H9 (cell line): ENCODE results near the gene OSBPL10. TPM values are rescaled to one million over a fixed set of nuclear protein-coding genes. Genes with fewer than 3 reads are reported as not detected.
A peak's percentile ranks its signal among the peaks of the same experiment; 100 is the strongest.

Experiments
- DNase-seq: peaks from one replicate; pipeline ENCODE4 v3.0.0-alpha.2; 2017
- H2AFZ ChIP-seq: one replicate; pipeline ENCODE4 v1.6.1; 2013; ENCODE audit warnings: mild to moderate bottlenecking, low read length, control low read depth, moderate library complexity
- H2AK5ac ChIP-seq: 2 replicates; pipeline ENCODE4 v1.6.1; 2013; ENCODE audit warnings: low read length, control low read depth, mixed read lengths; ENCODE audit not compliant: insufficient read length
- H2BK120ac ChIP-seq: one replicate; pipeline ENCODE4 v1.6.1; 2013; ENCODE audit warnings: low read depth, mild to moderate bottlenecking, low read length, control low read depth, inconsistent platforms; ENCODE audit not compliant: poor library complexity, severe bottlenecking
- H2BK12ac ChIP-seq: 2 replicates; pipeline ENCODE4 v1.6.1; 2013; ENCODE audit warnings: low read length, control low read depth, mixed read lengths, low read depth; ENCODE audit not compliant: insufficient read length
- H2BK15ac ChIP-seq: 2 replicates; pipeline ENCODE4 v1.6.1; 2013; ENCODE audit warnings: low read depth, low read length, control low read depth
- H2BK20ac ChIP-seq: one replicate; pipeline ENCODE4 v1.6.1; 2013; ENCODE audit warnings: low read depth, mild to moderate bottlenecking, low read length, control low read depth, inconsistent platforms; ENCODE audit not compliant: poor library complexity, severe bottlenecking
- H2BK5ac ChIP-seq: 2 replicates; pipeline ENCODE4 v1.6.1; 2013; ENCODE audit warnings: low read length, control low read depth, mixed read lengths; ENCODE audit not compliant: insufficient read length
- H3K14ac ChIP-seq: 2 replicates; pipeline ENCODE4 v1.6.1; 2013; ENCODE audit warnings: low read length, control low read depth; ENCODE audit not compliant: insufficient read depth
- H3K18ac ChIP-seq: 2 replicates; pipeline ENCODE4 v1.6.1; 2013; ENCODE audit warnings: low read depth, mild to moderate bottlenecking, mixed read lengths, low read length, control low read depth; ENCODE audit not compliant: insufficient read length
- H3K23ac ChIP-seq: 2 replicates; pipeline ENCODE4 v1.6.1; 2013; ENCODE audit warnings: low read length, control low read depth, mixed read lengths, low read depth; ENCODE audit not compliant: insufficient read length
- H3K23me2 ChIP-seq: 2 replicates; pipeline ENCODE4 v1.6.1; 2013; ENCODE audit warnings: low read depth, mild to moderate bottlenecking, mixed read lengths, low read length, control low read depth; ENCODE audit not compliant: insufficient read length, poor library complexity, severe bottlenecking
- H3K27ac ChIP-seq: 2 replicates; pipeline ENCODE4 v1.5.1; 2013; ENCODE audit warnings: low read length, control low read depth, mixed read lengths, low read depth; ENCODE audit not compliant: insufficient read length
- H3K27me3 ChIP-seq: 2 replicates; pipeline ENCODE4 v1.6.1; 2013; ENCODE audit warnings: low read length, control low read depth, inconsistent platforms; ENCODE audit not compliant: insufficient read depth
- H3K4ac ChIP-seq: 2 replicates; pipeline ENCODE4 v1.6.1; 2013; ENCODE audit warnings: low read depth, mild to moderate bottlenecking, control low read depth, inconsistent platforms, low read length, moderate library complexity
- H3K4me1 ChIP-seq: 2 replicates; pipeline ENCODE4 v1.6.1; 2013; ENCODE audit warnings: low read length, control low read depth, inconsistent platforms; ENCODE audit not compliant: insufficient read depth
- H3K4me2 ChIP-seq: 2 replicates; pipeline ENCODE4 v1.6.1; 2013; ENCODE audit warnings: low read length, control low read depth, mixed read lengths; ENCODE audit not compliant: insufficient read length, insufficient read depth
- H3K56ac ChIP-seq: 2 replicates; pipeline ENCODE4 v1.6.1; 2013; ENCODE audit warnings: low read depth, mild to moderate bottlenecking, mixed read lengths, low read length, control low read depth; ENCODE audit not compliant: insufficient read length
- H3K79me1 ChIP-seq: 2 replicates; pipeline ENCODE4 v1.6.1; 2013; ENCODE audit warnings: low read depth, mild to moderate bottlenecking, moderate library complexity, low read length, control low read depth, inconsistent platforms; ENCODE audit not compliant: insufficient read depth, poor library complexity, severe bottlenecking
- H3K79me2 ChIP-seq: 2 replicates; pipeline ENCODE4 v1.6.1; 2013; ENCODE audit warnings: low read length, control low read depth, inconsistent platforms; ENCODE audit not compliant: insufficient read depth
- H3K9ac ChIP-seq: 2 replicates; pipeline ENCODE4 v1.6.1; 2013; ENCODE audit warnings: low read length, control low read depth, mixed read lengths; ENCODE audit not compliant: insufficient read length; ENCODE audit errors: extremely low read depth
- H3K9me3 ChIP-seq: one replicate; pipeline ENCODE4 v1.6.1; 2013; ENCODE audit warnings: low read depth, low read length, inconsistent platforms; ENCODE audit not compliant: control insufficient read depth
- H3T11ph ChIP-seq: one replicate; pipeline ENCODE4 v1.6.1; 2013; ENCODE audit warnings: mild to moderate bottlenecking, low read length, control low read depth, inconsistent platforms
- H4K20me1 ChIP-seq: one replicate; pipeline ENCODE4 v1.6.1; 2013; ENCODE audit not compliant: control insufficient read depth, insufficient read length, insufficient read depth
- H4K5ac ChIP-seq: 2 replicates; pipeline ENCODE4 v1.6.1; 2013; ENCODE audit warnings: low read depth, mild to moderate bottlenecking, mixed read lengths, low read length, control low read depth; ENCODE audit not compliant: insufficient read length
- H4K8ac ChIP-seq: replicated peaks from 2 replicates; pipeline ENCODE4 v1.6.1; 2013; ENCODE audit warnings: low read length, control low read depth, mixed read lengths, low read depth; ENCODE audit not compliant: insufficient read length
- H4K91ac ChIP-seq: 2 replicates; pipeline ENCODE4 v1.6.1; 2013; ENCODE audit warnings: low read depth, mild to moderate bottlenecking, moderate library complexity, mixed read lengths, low read length, control low read depth; ENCODE audit not compliant: insufficient read length
- H3K27ac Mint-ChIP-seq, 3 experiments: 2 replicates in 2 of 3; 3 replicates in 1 of 3; pipeline ENCODE4 v1.8.0; 2020 to 2021; ENCODE audit warnings: mixed read lengths in 3 of 3, mild to moderate bottlenecking in 1 of 3, moderate library complexity in 1 of 3
- H3K27me3 Mint-ChIP-seq: 2 replicates; pipeline ENCODE4 v1.8.0; 2021; ENCODE audit warnings: low read depth, mild to moderate bottlenecking, moderate library complexity, mixed read lengths
- H3K36me3 Mint-ChIP-seq, 3 experiments: 2 replicates in 2 of 3; 3 replicates in 1 of 3; pipeline ENCODE4 v1.8.0; 2020 to 2021; ENCODE audit warnings: low read depth in 3 of 3, mixed read lengths in 3 of 3; ENCODE audit not compliant: insufficient read depth in 1 of 3
- H3K4me1 Mint-ChIP-seq, 2 experiments: 2 replicates each; pipeline ENCODE4 v1.8.0; 2020; ENCODE audit warnings: mixed read lengths in 2 of 2
- H3K4me3 Mint-ChIP-seq, 2 experiments: 2 replicates in 1 of 2; 3 replicates in 1 of 2; pipeline ENCODE4 v1.8.0; 2020 to 2021; ENCODE audit warnings: mild to moderate bottlenecking in 2 of 2, mixed read lengths in 2 of 2, moderate library complexity in 1 of 2
- H3K9me3 Mint-ChIP-seq, 2 experiments: 2 replicates in 1 of 2; 3 replicates in 1 of 2; pipeline ENCODE4 v1.8.0; 2020; ENCODE audit warnings: mild to moderate bottlenecking in 2 of 2, mixed read lengths in 2 of 2, moderate library complexity in 1 of 2
- WGBS: extraction: QIAGEN DNeasy Blood & Tissue Kit; methylation state at CpG from one replicate; pipeline ENCODE4 v1.1.7; 2013; ENCODE audit warnings: missing lambda C conversion rate, low lambda C conversion rate, mixed read lengths; ENCODE audit not compliant: insufficient read length; ENCODE audit errors: extremely low coverage; 5-methylcytosine and 5-hydroxymethylcytosine counted together
- total RNA-seq: library from RNA; stranded (reverse); gene quantifications from 2 replicates; pipeline ENCODE4 v1.2.1, GENCODE V29; 2021
- TF ChIP-seq, protein P1 (sequence below): fragments of 200-600 bp; sonication (generic); conservative IDR thresholded peaks from 3 replicates; pipeline ENCODE4 v1.8.0; 2021; ENCODE audit warnings: antibody characterized with exemption, mild to moderate bottlenecking

Gene OSBPL10
- total RNA-seq, 1 experiment from 2014 or later: 42.7 TPM

DNA sequence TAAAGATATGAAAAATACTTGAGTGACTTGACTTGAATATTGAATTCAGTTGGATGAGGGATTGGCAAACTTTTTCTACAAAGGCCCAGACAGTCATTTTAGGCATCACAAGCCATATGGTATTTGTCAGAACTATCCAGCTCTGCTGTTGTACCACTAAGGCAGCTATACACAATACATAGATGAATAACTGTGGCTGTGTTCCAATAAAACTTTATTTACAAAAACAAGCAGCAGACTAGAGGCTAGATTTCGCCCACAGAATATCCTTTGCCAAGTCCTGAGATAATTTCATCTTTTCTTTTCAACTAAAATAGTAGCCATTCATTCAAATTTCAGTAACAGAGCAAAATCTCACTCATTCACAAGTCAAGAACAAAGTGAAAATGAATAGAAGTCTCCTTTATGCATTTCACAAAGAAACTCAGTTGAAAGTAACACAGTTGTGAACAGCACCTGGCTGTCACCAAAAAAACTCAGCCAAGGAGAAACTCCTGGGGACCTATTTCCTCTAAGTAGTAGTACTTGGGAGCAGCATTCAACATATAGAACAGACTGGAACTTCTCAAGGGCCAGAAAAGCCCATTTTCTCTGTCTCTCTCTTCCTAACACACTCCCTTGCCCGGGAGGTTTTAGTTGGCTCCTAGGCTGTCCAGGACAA lies 56.3 kb downstream of the OSBPL10 start:
- Histone ChIP-seq H3K23ac (no peak overlapping the region), H2BK5ac (no peak overlapping the region), H3K27ac (no peak overlapping the region), H3K4me1 (peaks cover 6% of the 10 kb centered on the region), H3K9me3 (peaks cover 10% of the 10 kb centered on the region), H3K9ac (no peak overlapping the region), H4K91ac (no peak overlapping the region), H3K79me1 (peaks cover 15% of the 10 kb centered on the region), H2AFZ (no peak overlapping the region), H2AK5ac (no peak overlapping the region), H3K23me2 (no peaks in the 10 kb centered on the region), H4K8ac (no peak overlapping the region), H3T11ph (no peak overlapping the region), H3K18ac (no peak overlapping the region), H3K4ac (no peak overlapping the region), H3K79me2 (peaks cover 30% of the 10 kb centered on the region; the same call in 1 of the 2 replicates), H2BK15ac (no peak overlapping the region), H3K14ac (no peak overlapping the region), H4K5ac (no peak overlapping the region), H2BK20ac (no peak overlapping the region), H3K4me2 (no peak overlapping the region), H2BK12ac (no peak overlapping the region), H3K56ac (no peak overlapping the region), H2BK120ac (no peak overlapping the region), H4K20me1 (no peaks in the 10 kb centered on the region), H3K27me3 (no peaks in the 10 kb centered on the region)
- Mint-ChIP-seq H3K27ac (peak overlapping the region in 2 of 3 experiments; percentile 20 to 84; a peak in 3 of 7 replicates), H3K4me3 (no peak overlapping the region), H3K36me3 (peaks cover 10 to 19% (median 16%) of the 10 kb centered on the region in 3 experiments), H3K4me1 (peaks cover 31 to 38% of the 10 kb centered on the region in 2 experiments), H3K9me3 (peaks cover 11 to 13% of the 10 kb centered on the region in 2 experiments), H3K27me3 (no peaks in the 10 kb centered on the region; the same call in 1 of the 2 replicates)
- DNase-seq: no peak
- no CpG with 5 or more reads among the region's 2 CpGs for WGBS
- TF ChIP-seq, protein P1, sequence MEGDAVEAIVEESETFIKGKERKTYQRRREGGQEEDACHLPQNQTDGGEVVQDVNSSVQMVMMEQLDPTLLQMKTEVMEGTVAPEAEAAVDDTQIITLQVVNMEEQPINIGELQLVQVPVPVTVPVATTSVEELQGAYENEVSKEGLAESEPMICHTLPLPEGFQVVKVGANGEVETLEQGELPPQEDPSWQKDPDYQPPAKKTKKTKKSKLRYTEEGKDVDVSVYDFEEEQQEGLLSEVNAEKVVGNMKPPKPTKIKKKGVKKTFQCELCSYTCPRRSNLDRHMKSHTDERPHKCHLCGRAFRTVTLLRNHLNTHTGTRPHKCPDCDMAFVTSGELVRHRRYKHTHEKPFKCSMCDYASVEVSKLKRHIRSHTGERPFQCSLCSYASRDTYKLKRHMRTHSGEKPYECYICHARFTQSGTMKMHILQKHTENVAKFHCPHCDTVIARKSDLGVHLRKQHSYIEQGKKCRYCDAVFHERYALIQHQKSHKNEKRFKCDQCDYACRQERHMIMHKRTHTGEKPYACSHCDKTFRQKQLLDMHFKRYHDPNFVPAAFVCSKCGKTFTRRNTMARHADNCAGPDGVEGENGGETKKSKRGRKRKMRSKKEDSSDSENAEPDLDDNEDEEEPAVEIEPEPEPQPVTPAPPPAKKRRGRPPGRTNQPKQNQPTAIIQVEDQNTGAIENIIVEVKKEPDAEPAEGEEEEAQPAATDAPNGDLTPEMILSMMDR: no peak
